Activated T-cell treated with anti-CD3 and anti-CD28 coated beads, Interleukin-2, amount 50 U/mL, for 1 hour (primary cell): ENCODE data around the gene AGPAT3.

Experiments used
- DNase-seq: peaks from one replicate; pipeline ENCODE4 v3.0.0-alpha.2; 2020

The AGPAT3 gene

DNA sequence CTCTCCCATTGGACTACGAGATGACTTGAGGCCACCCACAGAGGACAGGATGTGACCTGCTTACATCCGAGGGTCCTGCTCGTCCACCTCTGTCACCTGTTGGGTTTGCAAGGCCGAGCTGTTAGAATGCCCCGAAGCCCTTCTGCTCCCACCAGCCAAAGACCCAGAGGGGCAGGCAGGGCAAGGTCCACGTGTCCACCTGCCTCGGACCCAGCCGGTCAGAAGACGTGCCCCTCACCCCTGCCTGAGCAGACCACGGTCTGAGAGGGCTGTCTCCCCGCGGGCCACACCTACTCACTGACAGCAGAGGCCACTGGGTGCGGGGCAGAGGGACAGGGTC, 116.8 kb downstream of the AGPAT3 start:
- no peak for DNase-seq

- no peak for DNase-seq
Measured at GRCh38 chr21:43982489-43983078, 117.6 kb downstream of the AGPAT3 start.

DNA sequence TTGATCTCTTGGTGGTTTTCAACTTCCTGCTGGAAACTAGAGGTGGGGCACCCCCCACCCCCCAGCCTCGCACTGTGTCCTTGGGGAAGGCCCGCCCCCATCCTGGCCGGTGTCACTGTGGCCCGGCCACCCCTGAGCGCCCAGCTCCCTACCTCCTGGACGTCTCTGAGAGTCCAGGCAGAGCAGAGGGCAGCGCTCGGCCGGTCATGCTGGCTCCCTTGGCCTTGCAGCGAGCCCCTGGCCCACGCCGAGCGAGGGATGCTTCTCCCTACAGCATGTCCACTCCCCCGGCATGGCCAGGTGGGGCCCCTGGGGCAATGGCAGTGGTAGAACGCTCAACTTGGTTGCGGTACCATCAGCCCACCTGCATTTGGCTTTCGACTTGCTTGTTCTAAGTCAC, 118.4 kb downstream of the AGPAT3 start:
- DNase-seq: no peak

- DNase-seq: no peak
Measured at GRCh38 chr21:43983860-43984420, 118.9 kb downstream of the AGPAT3 start.

DNA sequence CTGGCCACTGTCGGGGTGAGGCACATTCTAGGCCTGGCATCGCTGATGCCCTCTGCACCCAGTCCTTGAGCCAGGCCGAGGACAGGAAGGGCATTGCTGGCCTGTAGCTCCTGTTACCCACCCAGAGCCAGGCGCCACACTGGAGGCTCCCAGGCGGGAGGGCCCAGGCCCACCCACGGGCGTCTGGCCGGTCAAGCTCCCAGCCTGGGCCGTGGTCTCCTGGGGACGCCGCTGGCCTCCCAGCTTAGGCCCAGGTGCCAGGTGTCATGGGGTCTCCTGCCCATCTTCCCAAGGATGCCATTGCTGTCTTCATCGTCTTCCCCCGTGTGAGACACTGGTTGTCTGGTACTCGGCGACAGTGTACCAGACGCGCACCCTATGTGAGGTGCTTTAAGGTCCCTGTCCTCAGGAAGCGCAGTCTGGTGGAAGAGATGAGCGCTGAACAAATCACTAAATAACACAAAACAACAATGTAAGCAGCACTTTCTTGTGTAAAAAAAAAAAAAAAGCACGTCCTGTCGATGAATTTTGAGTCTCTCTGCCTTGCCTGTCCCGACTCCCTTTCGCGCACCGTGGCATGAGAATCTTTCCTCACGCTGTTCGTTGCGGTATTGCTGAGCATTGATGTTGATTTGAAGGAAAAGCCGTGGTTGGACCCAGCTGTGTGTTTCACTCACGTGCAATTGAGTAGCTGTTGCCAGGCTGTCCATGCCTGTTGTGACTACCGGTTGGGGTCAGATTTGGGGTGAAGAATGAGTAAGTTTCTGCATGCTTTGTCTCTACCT, 120.1 kb downstream of the AGPAT3 start:
- DNase-seq: no peak

DNA sequence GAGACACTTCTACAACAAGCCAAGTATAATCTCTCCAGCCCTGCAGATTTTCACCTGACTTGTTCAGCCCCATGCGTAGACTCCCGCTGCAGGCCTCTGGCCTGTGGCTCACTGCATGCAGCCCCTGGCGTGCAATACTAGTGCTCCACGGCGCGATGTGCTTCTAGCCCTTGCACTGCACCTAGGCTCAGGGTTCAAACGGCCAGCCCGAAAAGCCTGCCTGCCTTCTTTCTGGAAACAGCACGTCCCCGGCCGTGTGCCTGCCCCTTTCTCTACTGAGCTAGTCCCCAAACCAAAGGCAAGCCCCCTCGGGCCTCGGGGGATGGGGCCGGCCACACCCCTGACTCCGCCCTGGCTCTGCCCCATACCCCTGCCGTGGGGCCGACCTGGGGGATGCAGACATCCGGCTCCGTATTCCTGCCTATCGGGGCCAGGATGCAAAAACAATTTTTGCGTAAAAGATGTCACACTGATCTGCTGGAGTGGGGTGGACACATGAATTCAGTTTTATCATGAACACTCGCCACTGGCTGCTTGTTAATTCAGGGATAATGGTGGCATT, 120.7 kb downstream of the AGPAT3 start:
- DNase-seq: no peak

DNA sequence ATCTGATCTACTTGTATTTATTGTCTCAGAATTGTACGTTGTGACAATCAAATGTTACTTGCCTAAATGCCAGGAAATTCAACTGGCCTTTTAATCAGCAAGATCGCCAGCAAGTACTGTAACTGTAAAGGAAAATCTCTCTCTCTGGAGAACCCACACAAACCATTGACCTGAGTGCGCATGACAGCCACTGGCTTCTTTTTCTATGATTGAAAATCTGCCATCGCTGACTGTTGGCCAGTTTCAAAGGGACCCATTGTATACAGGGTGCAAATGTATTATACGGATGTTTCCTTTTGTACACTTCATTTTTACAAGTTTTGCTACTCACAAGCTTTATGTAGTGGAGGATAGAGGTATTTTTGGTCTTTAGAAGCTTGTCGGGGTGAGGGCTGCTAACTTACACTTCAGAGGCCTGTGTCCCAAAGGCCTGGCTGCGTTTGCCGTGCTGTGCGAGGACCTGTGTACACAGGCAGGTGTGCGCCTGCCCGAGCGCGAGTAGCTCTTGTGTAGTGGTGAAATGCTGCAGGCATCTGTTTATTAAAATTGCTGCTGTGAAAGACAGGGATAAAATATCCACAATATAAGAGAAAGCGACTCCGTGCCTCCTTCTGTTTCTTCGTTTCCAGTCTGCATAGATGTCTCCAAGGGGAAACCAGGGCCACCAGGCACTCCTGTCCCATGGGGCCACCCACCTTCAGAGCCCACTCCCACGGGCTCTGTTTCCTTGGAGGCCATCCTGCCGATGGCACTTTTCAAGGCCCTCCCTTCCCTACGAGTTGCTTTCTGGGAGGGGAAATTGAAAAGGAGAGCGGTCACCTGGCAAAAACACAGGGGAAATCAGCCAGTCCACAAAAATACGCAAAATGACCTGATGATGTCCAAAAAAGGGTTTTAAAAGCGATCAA, 121.8 kb downstream of the AGPAT3 start:
- no peak for DNase-seq

DNA sequence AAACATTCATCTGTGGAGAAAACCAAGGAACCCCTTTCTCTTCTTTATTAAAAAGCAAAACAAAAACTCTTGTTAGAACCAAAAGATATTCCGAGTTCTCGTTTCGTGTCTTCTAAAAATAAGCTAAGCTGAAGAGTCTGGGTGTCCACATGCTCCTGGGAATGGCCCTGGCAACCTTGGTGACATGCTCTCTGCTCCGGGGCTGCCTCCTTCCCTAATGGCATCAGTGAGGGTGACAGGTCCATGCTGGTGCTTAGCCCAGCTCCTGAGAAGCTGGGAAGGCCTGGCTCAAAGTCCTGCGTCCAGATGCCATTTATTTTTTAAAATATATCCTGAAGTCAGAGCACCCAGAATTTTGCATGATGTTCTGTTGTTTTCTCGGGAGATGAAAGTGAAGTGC, 122.5 kb downstream of the AGPAT3 start:
- no peak for DNase-seq

DNA sequence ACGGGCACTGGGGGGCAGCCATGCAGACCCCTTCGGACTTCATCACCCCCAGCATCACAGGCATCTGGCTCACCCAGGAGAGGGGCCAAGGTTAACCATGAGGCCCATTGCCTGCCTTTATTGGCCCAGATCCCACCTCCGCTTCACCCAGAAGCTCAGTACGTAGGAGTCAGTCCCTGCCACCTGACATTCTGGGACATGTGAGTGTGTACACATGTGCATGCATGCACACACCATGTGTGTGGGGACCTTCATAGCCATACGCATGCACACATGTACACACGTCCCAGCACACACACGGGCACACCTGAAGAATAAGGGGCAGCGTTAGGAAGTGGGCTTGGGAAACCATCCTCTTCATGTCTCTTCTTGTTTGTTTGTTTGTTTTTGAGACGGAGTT, 123.0 kb downstream of the AGPAT3 start:
- DNase-seq: no peak

- no peak for DNase-seq
Measured at GRCh38 chr21:43988506-43989230, 123.6 kb downstream of the AGPAT3 start.

GRCh38 chr21:43989401-43989800, 124.4 kb downstream of the AGPAT3 start:
- DNase-seq: no peak

DNA sequence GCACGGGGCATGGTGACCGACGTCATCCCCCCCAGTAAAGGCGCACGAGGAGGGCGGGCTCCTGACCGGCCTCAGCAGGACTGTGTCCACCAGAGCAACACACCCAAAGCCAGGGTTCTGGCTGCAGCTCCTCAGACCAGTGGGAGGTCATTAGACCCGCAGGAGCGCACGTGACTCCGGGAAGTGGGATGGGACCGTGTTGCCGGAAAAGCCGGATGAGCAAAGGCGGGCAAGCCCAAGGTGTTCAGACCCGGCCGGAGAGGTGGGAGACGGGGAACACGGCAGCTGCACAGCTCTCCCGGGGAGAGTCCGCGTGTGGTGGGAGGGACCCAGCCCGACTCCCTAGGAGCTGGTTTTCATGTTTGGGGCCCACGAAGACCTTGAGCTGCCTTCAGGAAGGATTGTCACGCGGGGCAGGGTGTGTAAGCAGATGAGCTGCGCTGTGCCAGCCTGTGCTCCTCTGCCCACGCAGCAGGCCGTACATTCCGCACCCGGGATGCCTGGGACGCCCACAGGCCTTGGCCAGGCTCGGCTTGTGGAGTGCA, 126.5 kb downstream of the AGPAT3 start:
- no peak for DNase-seq

- no peak for DNase-seq
Measured at GRCh38 chr21:43992121-43992520, 127.1 kb downstream of the AGPAT3 start.

GRCh38 chr21:43993420-43993934, 128.5 kb downstream of the AGPAT3 start:
- DNase-seq: no peak

GRCh38 chr21:43994085-43994484, 129.1 kb downstream of the AGPAT3 start:
- no peak for DNase-seq

DNA sequence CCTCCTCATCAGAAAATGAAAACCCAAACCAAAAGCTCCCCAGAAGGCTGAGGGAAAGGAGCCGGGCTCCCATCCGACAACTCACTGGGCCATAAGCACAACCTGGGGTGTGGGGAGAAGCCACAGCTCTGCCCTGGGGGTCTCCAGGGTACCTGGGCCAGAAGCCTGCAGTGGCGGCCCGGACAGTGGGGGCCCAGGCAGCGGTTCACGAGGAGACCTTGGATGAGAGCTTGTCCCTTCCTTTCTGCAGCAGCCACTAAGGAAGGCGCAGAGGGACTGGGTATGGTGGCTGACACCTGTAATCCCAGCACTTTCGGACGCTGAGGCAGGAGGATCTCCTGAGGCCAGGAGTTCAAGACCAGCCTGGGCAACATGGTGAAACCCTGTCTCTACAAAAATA, 129.6 kb downstream of the AGPAT3 start:
- no peak for DNase-seq

DNA sequence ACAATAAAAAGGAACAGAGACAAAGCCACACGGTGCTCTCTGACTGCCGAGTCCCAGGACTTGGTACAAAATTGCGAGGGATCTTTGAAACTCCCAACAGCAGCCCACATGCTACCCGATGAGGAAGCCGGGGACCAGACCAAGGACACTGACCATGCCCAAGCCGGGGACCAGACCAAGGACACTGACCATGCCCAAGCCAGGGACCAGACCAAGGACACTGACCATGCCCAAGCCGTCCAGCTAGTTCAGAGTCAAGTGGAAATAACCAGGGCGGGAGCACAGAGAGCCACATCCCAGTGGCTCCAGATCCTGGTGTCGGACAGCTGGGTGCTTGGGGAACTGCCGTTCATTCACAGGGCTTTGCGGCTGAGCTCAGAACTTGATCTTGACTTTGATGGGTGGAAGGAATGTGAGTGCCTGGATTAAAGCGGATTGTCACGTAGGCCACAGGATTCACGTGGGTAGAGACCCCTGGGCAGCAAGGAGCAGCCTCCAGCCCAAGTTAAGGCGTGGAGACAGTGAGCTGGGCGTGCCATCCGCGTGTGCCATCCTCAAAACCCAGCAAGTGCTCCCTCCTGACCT, 130.6 kb downstream of the AGPAT3 start:
- DNase-seq: no peak

GRCh38 chr21:43997766-43998742, 133.0 kb downstream of the AGPAT3 start:
- DNase-seq: no peak

DNA sequence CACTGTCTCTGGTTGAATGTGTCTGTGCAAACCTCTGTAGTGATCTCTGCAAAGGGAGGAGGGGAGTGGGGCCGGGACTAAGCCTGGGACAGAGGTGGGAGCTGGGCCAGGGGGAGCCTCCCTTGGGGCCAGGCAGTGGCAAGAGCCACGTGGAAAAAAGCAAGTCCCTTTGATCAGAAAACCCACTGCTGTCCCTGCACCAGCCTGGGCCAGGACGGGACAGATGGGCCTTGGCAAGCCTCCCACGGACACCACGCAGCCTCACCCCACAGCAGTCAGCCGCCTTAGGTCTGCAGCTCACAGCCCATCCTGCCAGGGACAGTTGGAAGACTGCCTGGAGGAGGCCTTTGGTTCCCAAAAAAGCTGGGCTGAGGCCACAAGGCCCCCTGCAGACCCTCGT, 135.3 kb downstream of the AGPAT3 start:
- DNase-seq: no peak

DNA sequence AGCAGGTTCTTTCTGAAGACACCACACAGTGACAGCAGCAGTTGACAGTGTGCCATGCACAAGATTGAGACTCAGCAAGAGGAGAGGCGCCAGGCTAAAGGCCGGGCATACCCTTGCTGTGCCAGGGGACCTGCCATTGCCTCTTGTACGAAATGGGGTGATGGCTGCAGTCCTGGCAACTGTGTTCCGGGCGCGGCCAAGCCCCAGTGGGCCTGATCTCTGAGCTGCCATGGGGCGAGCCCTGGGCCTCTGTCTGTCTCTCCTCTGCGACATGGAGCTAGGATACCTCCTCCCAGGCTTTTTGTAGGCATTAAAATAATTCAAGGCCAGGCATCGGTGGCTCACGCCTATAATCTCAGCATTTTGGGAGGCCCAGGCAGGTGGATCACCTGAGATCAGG, 137.5 kb downstream of the AGPAT3 start:
- no peak for DNase-seq
